ENCODE data around the gene NTNG1.

Gene NTNG1

GRCh38 chr1:107262467-107263286 lies 121.8 kb downstream of the NTNG1 start:
- DNase-seq (ENCODE audit: low read depth in 2 of 2) = no peak

- no peak for DNase-seq (ENCODE audit: low read depth in 2 of 2)
Observed at GRCh38 chr1:107263291-107263915, 122.6 kb downstream of the NTNG1 start.

GRCh38 chr1:107264007-107264406 lies 123.2 kb downstream of the NTNG1 start:
- DNase-seq (ENCODE audit: low read depth in 2 of 2) = no peak

GRCh38 chr1:107264561-107264960 lies 123.7 kb downstream of the NTNG1 start:
- DNase-seq (ENCODE audit: low read depth in 2 of 2) = no peak

- no peak for DNase-seq (ENCODE audit: low read depth in 2 of 2)
Observed at GRCh38 chr1:107267489-107267888, 126.7 kb downstream of the NTNG1 start.

GRCh38 chr1:107272321-107272720 lies 131.5 kb downstream of the NTNG1 start:
- DNase-seq (ENCODE audit: low read depth in 2 of 2) = no peak

GRCh38 chr1:107273515-107273914 lies 132.7 kb downstream of the NTNG1 start:
- no peak for DNase-seq (ENCODE audit: low read depth in 2 of 2)

GRCh38 chr1:107274227-107274626 lies 133.4 kb downstream of the NTNG1 start:
- no peak for DNase-seq (ENCODE audit: low read depth in 2 of 2)

- no peak for DNase-seq (ENCODE audit: low read depth in 2 of 2)
Observed at GRCh38 chr1:107276247-107276646, 135.4 kb downstream of the NTNG1 start.

GRCh38 chr1:107277022-107277421 lies 136.2 kb downstream of the NTNG1 start:
- DNase-seq (ENCODE audit: low read depth in 2 of 2) = no peak

GRCh38 chr1:107286125-107286524 lies 145.3 kb downstream of the NTNG1 start:
- no peak for DNase-seq (ENCODE audit: low read depth in 2 of 2)

GRCh38 chr1:107291987-107292386 lies 151.1 kb downstream of the NTNG1 start:
- DNase-seq (ENCODE audit: low read depth in 2 of 2) = no peak

GRCh38 chr1:107293901-107294613 lies 153.2 kb downstream of the NTNG1 start:
- DNase-seq (ENCODE audit: low read depth in 2 of 2) = no peak

GRCh38 chr1:107294686-107295085 lies 153.8 kb downstream of the NTNG1 start:
- DNase-seq (ENCODE audit: low read depth in 2 of 2) = no peak

GRCh38 chr1:107297681-107298080 lies 156.8 kb downstream of the NTNG1 start:
- no peak for DNase-seq (ENCODE audit: low read depth in 2 of 2)

- no peak for DNase-seq (ENCODE audit: low read depth in 2 of 2)
Observed at GRCh38 chr1:107298526-107298925, 157.7 kb downstream of the NTNG1 start.

- DNase-seq (ENCODE audit: low read depth in 2 of 2) = no peak
Observed at GRCh38 chr1:107299521-107299920, 158.7 kb downstream of the NTNG1 start.

GRCh38 chr1:107309962-107310361 lies 169.1 kb downstream of the NTNG1 start:
- DNase-seq (ENCODE audit: low read depth in 2 of 2) = no peak

GRCh38 chr1:107315652-107316051 lies 174.8 kb downstream of the NTNG1 start:
- DNase-seq (ENCODE audit: low read depth in 2 of 2) = no peak

- no peak for DNase-seq (ENCODE audit: low read depth in 2 of 2)
Observed at GRCh38 chr1:107318932-107319331, 178.1 kb downstream of the NTNG1 start.

GRCh38 chr1:107323784-107324183 lies 182.9 kb downstream of the NTNG1 start:
- DNase-seq (ENCODE audit: low read depth in 2 of 2) = no peak

- DNase-seq (ENCODE audit: low read depth in 2 of 2) = no peak
Observed at GRCh38 chr1:107326824-107327445, 186.1 kb downstream of the NTNG1 start.
